Fibroblast of peridontal ligament (primary cell): Measurements from ENCODE around the gene GNGT1.

ENCODE experiments used
- DNase-seq: peaks from one replicate; pipeline ENCODE4 v3.0.0-alpha.2; 2010; ENCODE audit errors: extremely low read depth

Gene GNGT1

DNA sequence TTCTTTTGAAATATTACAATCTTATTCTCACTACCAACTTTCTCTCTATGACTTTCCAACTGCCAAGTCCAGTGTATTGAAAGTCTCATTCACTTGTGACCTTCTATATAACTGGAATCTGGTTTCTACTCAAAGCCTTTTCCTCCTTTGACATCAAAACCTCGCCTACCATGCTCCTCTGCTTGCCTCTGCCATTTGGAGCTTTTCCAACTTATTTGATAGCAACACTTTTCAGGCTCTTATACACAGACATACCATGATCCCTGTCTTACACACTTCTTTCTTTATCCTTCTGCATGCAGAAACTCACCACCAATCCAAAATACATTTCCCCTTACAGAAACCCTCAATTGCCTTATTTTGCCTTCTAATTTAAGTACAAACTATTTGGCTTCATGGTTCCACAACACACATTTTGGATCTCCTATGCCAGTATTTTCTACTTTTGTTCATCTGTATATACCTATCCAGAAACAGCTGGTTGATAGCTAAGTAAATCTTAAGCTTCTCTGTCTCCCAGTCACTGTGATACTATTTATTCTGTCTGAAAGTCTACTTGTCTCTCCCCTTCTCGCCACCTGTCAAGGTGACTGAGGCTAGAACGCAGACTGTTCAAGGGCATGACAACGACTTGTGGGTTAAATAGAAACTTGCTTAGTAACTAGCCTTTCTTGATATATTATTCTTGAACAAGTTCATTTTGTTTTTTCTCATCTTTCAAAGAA is 37.6 kb downstream of the GNGT1 start:
- DNase-seq, result no peak

DNA sequence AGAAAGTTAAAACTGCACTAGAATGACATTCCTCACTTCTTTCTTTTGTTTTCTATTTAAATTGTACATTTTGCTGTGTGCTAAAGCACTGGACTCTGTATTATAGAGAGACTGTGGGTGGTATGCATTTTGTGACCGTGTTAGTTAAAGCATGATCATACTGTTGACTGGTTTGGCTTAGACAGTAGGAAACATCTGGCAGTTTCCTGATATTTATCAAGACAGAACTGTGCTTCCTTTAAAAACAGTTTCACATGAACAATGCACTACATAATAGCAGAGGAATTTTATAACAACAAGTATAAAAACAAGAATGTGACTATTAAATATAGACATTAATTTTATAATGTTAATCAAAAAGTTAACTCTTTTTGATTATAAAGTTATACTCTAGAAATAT is 38.3 kb downstream of the GNGT1 start:
- no peak for DNase-seq

DNA sequence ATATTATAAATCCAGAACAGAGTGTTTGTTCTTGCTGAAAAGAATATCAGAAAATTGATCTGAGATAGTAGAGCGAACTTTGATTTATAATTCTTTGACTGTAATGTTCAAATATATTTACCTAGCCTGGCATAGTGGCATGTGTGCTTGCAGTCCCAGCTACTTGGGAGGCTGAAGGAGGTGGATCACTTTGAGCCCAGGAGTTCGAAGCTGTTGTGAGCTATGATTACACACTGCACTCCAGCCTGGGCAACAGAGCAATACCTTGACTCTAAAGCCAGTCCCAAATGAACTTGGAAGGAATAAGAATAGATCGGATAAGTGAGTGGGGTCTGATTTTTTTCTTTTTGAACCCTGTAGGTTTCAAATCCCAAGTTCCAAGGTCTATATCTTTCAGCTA is 38.7 kb downstream of the GNGT1 start:
- DNase-seq, result no peak

DNA sequence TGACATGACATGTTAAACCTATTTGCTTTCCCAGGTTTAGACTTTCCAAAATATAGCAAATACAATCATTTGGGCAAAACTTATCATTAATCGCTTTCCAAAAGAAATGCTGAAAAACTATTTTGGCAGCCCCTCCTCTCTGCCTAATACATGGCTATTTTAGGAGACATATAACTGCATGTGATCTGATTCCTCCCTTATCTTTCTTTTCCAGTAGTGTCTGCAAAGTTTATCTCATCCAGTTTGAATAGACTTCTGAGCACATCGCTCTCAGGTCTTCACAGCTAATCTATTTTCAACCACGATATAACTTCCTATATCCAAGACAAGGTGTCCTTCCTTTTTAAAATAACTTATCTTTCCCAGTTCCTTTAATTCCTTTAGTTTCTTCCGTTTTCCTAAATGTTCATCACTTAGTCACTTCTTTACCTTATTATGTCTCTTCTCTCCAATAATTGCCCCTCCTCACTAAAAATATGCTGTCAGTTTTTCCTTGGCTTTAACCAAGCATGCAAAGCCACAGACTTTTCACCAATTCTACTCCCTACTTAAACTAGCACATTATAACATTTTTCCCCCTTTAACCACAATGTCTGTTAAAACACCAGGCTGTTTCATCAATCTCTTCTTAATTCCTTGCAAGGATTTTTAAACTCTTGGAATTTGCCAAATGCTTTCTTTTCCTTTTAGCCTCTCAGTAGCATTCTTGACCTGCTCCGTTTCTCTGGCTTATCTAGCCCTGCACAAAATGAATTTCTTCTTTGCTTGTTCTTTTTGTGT is 39.6 kb downstream of the GNGT1 start:
- DNase-seq, result peak; percentile 36

DNA sequence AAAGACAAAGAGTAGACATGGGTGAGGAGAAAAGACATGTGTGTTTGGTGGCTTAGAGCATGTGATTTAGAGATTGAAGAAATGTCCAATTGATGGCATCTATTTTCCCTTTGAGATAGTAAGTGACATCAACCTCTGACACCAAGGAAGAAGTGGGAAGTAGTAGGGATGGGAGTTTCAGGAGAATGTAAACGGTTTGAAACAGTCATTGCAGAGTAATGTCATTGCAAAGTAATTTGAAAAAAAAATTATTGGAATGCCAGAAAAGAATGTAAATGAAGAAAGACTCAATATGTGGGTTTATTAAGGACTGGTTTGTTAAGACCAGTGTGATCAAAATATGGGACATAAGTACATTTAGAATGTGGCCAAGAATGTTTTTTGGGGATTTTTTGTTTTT is 41.7 kb downstream of the GNGT1 start:
- DNase-seq, result peak; percentile 66

DNA sequence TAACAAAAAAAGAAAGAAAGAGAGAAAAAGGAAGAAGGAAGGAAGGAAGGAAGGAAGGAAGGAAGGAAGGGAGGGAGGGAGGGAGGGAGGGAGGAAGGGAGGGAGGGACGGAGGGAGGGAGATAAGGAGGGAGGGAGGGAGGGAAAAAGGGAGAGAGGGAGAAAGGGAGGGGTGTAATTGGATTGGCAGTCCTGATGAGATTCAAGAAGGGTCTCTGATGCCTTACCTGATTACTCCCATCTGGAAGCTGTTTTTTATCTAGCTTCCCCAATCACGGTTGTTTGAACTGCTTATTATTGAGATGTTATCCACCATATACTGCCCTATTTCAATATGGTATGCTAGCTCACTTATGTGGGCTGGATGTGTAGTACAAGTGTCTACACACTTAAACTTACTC is 42.5 kb downstream of the GNGT1 start:
- no peak for DNase-seq

DNA sequence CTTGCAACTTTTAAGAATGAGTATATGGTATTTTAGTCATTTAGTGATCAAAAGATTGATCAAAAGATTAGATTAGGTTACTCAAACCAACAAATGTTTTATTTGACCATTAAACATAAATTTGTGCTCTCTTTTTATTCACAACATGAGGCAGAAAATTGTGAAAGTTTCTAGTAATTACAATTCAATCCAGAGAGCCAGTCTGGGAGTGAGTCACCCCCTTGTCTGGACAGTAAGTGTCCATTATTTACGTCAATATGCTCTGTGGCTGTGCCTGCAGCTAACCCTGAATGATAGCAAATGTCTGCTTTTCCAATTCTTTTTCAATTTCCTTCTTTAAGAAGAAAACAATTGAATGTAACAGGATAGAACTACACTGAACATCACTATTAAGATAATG is 43.1 kb downstream of the GNGT1 start:
- peak; percentile 88 for DNase-seq

DNA sequence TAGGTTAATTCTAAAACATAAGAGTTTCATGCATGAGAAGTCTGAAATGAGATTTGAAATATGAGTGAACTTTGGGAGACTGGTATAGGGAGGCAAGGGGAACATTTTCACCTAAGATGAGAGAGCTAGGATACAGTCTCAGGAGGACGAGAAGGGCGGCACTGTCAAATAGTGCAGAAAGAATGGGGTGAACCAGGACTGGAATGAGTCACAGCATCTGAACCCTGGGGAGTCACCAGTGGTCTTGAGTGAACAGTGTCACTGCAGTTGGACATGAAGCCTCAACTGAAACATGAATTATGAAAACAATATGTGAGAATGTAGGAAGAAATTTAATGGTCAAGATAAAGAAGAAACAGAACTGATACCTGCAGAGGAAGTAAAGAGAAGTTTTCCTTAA is 48.9 kb downstream of the GNGT1 start:
- DNase-seq, result no peak

DNA sequence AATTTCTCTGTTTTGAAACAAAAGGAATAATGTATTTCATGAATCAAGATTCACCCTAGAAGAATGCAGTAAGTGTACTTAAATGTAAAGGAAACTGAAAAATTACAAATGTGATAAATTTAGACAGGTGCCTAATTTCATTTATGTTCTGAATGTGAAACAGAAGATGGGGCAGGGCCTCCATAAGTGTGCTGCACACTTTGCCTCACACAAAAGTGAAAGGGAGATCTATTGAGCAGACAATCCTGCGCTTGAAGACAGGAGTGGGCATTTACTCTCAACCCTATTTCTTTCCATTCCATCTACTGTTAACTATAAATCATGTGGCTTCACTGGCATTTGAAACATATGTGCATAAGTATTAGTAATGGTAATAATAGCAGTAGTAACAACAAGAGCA is 51.4 kb downstream of the GNGT1 start:
- no peak for DNase-seq

DNA sequence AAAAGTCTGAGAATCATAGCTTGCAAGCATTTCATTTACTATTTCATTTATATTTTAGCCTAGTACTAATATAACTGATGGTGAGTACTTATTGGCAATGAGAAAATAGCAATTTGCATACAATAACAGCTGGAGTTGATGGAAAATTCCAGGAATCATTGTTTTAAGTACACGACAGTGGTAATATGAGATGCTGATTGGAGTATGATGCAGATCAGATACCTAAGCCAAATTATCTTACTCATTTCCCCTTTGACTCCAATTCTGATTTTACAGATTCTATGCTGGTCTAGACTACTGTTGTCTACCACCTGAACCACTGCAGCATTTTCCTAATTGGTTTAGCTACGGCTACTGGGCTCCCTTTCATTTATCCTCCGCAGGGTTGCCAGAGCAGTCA is 51.8 kb downstream of the GNGT1 start:
- peak; percentile 76 for DNase-seq

DNA sequence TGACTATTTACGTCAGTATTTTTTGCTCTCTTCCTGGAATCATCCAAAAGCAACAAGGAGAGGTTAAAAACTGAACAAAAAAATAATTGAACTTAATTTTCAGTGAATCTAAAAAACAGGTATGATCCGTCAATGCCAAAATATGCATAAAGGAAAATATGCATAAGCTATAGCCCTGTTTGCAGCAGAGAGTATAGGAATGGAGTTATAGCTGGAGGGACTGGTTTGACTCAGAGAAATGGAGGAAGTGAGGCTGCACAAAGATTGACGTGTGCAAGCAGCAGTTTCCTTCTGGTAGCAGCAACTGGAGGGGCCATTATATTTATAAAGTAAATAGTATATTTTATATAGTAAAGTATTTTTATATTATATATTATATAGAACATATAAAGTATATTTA is 52.3 kb downstream of the GNGT1 start:
- DNase-seq, result no peak
